Cardiac fibroblast (primary cell): Measurements from ENCODE around the gene ROBO3.

Experiments used
- DNase-seq, 2 donors: peaks; one replicate each; pipeline versions ENCODE4 v3.0.0 to v3.0.0-alpha.2; 2010; ENCODE audit warnings: low read depth in 2 of 2
- H3K4me3 ChIP-seq, 2 donors: replicated peaks in 1 of 2; 1 replicate in 1 of 2; 2 replicates in 1 of 2; pipeline ENCODE4 v1.5.1; 2011; ENCODE audit warnings: low read depth in 2 of 2, low read length in 2 of 2, mild to moderate bottlenecking in 2 of 2, moderate library complexity in 1 of 2
- TF ChIP-seq, protein P1 (sequence below): IDR thresholded peaks from one replicate; pipeline ENCODE4 v1.5.1; 2011; ENCODE audit warnings: low read depth, mild to moderate bottlenecking, low read length, inconsistent platforms

ROBO3 gene, protein sequence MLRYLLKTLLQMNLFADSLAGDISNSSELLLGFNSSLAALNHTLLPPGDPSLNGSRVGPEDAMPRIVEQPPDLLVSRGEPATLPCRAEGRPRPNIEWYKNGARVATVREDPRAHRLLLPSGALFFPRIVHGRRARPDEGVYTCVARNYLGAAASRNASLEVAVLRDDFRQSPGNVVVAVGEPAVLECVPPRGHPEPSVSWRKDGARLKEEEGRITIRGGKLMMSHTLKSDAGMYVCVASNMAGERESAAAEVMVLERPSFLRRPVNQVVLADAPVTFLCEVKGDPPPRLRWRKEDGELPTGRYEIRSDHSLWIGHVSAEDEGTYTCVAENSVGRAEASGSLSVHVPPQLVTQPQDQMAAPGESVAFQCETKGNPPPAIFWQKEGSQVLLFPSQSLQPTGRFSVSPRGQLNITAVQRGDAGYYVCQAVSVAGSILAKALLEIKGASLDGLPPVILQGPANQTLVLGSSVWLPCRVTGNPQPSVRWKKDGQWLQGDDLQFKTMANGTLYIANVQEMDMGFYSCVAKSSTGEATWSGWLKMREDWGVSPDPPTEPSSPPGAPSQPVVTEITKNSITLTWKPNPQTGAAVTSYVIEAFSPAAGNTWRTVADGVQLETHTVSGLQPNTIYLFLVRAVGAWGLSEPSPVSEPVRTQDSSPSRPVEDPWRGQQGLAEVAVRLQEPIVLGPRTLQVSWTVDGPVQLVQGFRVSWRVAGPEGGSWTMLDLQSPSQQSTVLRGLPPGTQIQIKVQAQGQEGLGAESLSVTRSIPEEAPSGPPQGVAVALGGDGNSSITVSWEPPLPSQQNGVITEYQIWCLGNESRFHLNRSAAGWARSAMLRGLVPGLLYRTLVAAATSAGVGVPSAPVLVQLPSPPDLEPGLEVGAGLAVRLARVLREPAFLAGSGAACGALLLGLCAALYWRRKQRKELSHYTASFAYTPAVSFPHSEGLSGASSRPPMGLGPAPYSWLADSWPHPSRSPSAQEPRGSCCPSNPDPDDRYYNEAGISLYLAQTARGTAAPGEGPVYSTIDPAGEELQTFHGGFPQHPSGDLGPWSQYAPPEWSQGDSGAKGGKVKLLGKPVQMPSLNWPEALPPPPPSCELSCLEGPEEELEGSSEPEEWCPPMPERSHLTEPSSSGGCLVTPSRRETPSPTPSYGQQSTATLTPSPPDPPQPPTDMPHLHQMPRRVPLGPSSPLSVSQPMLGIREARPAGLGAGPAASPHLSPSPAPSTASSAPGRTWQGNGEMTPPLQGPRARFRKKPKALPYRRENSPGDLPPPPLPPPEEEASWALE (N-terminal part only)

DNA sequence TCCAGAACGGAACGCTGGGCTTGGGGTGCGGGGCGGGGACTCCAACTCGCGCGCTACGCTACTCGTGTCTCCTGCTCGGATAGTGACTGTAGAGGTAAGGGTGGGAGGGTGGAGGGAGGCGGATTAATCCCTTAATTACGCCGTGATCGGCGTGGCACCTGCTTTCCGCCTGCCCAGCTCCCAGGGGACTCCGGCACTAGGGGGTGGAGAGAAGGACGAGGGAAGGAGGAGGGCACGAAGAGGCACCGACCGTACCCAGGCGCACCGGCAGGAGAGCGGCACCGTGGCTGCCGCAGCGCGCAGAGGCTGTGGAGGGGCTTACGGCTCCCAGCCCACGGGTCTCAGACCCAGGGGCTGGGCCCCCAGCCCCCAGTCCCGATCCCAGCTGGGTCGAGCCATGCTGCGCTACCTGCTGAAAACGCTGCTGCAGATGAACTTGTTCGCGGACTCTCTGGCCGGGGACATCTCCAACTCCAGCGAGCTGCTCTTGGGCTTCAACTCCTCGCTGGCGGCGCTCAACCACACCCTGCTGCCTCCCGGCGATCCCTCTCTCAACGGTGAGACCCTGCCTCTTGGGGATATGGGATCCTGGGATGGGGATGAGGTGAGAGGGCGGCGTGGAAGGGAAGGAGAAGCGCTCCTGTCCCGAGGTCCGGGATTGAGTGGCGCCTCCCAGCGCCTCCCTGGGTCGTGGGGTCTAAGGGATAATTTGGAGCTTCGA lies at the start of gene ROBO3:
Gene ROBO3, plus strand, starts transcription at position 252 of the 721 bp plus-strand sequence. Its CDS starts 146 bp downstream, at position 398.
- peak within 1 kb of the TSS; percentile 24 to 30 for H3K4me3 ChIP-seq
- TF ChIP-seq, protein P1, sequence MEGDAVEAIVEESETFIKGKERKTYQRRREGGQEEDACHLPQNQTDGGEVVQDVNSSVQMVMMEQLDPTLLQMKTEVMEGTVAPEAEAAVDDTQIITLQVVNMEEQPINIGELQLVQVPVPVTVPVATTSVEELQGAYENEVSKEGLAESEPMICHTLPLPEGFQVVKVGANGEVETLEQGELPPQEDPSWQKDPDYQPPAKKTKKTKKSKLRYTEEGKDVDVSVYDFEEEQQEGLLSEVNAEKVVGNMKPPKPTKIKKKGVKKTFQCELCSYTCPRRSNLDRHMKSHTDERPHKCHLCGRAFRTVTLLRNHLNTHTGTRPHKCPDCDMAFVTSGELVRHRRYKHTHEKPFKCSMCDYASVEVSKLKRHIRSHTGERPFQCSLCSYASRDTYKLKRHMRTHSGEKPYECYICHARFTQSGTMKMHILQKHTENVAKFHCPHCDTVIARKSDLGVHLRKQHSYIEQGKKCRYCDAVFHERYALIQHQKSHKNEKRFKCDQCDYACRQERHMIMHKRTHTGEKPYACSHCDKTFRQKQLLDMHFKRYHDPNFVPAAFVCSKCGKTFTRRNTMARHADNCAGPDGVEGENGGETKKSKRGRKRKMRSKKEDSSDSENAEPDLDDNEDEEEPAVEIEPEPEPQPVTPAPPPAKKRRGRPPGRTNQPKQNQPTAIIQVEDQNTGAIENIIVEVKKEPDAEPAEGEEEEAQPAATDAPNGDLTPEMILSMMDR: no peak

DNA sequence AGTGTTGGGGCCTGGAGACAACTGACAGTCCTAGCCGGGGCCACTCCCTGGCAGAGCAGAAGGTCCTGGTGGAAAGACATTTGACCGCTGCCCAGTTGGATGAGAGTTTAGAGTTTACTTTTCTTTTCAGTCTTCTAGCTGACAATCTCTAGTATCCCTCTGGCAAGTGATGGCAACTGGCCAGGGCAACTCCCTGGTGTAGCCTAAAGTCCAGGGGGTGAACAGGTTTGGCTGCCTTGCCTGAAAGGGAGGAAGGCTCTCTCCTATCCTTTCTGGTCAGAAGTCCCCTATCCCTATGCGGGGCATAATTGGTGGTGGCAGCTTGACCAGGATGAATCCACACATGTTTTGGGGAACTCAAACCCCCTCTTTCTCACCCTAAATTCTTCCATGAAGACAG lies 48.2 kb upstream of the ROBO3 start:
- no peak overlapping the region for H3K4me3 ChIP-seq
- DNase-seq: no peak
- TF ChIP-seq, protein P1: no peak

More for the DNA sequence above, at the start of gene ROBO3:
- no peak for DNase-seq

DNA sequence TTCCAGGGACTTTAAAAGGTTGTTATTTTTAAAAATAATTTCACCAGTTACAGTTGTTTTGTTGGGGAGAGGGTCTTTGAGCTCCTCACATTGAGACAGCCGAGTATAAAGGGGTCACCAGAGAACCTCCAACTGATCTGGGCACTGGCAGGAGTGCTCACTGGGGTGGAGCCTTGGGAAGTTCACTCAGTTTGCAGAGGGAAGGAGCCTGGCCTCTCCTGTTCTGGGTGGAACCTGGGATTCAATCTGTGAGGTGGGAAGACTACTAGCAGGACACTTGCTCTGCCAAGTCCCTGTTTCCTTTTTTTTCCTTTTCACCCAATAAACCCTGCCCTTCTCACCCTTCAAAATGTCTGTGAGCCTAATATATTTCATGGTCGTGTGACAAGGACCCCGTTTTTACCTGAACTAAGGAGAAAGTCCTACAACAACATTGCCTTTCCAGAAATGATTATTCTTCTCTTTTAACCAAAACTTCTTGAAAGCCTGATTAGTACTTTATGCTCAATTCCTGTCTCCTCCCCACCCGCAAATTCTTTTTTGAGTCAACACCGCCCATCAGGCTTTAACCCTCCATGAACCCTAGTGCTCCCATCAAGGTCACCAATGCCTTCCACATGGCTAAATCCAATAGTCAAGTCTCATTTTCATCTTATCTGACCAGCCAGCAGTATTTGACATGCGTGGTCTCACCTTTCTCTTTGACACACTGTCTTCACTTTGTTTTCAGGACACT lies 43.1 kb upstream of the ROBO3 start:
- no peak overlapping the region for H3K4me3 ChIP-seq
- TF ChIP-seq, protein P1: no peak
- DNase-seq: no peak

DNA sequence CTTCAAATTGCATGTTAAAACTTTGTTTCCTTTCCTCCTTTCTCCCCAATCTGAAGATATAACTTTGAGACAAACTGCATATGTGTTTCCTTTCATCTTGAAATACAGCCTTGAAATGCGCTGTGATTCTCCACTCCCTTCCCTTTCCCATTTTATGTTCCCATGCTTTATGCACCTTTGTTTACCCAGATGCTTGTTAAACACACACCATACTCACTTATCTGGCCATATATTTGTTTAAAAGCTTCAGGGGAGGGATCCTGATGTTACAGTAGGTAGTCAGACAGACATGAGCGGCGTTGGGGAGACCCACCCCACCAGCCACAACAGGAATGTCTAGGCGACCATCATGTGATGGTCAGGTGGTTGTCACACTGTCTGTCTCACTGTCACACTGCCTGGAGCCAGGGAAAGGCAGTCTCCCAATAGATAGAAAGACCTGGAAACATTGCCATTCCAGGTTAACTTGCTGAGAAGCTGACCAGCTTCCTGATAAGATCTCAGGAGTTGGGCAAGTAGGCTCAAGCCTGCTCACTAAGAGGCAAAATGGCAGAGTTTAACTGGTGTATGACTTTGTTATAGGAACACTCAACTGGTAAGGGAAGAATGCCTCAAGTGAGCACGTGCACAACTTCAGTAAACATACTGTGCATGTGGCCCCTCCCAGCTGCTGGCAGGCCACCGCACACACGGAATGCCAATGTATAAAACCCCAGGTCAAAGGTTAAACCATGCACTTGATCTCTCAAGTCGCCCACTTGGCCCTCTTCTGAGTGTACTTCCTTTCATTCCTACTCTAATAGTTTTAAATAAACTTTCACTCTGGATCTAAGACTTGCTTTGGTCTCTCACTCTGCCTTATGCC lies 41.5 kb upstream of the ROBO3 start:
- H3K4me3 ChIP-seq: no peak overlapping the region
- TF ChIP-seq, protein P1: no peak

DNA sequence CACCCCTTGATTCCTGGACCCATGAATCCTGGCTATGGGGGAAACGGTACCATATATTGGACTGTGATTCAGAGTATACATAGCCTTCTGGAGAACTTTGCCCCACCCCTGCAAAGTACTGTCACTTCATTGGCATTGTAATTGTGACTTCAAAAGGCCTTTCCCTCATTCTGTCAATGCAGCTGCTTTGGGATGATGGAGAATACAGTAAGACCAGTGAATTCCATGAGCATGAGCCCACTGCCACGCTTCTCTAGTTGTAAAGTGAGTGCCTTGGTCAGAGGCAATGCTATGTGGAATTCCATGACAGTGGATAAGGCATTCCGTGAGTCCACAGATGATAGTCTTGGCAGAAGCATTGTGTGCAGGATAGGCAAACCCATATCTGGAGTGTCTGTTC lies 39.4 kb upstream of the ROBO3 start:
- no peak for DNase-seq
- TF ChIP-seq, protein P1: no peak
- H3K4me3 ChIP-seq: no peak overlapping the region

More for the DNA sequence above, 41.5 kb upstream of the ROBO3 start:
- DNase-seq: no peak
